Panc1 (cell line): ENCODE data around the gene IL21R.

Experiments
- CTCF ChIP-seq: fragments of 450-650 bp; IDR thresholded peaks from 2 replicates; pipeline ENCODE4 v1.5.1; 2017; ENCODE audit warnings: mild to moderate bottlenecking
- POLR2AphosphoS5 ChIP-seq: IDR thresholded peaks from 2 replicates; pipeline ENCODE4 v1.6.1; 2012; ENCODE audit warnings: mild to moderate bottlenecking, low read depth, low read length, moderate library complexity
- TCF7L2 ChIP-seq: IDR thresholded peaks from 2 replicates; pipeline ENCODE4 v1.6.1; 2011; ENCODE audit warnings: mild to moderate bottlenecking, low read depth, low read length, inconsistent platforms
- TF ChIP-seq, protein P1 (sequence below), 2 experiments: IDR thresholded peaks; 2 replicates each; pipeline ENCODE4 v1.6.1; 2011 to 2012; ENCODE audit warnings: low read depth in 2 of 2, control low read depth in 1 of 2, low read length in 1 of 2, mild to moderate bottlenecking in 1 of 2, moderate library complexity in 1 of 2; ENCODE audit not compliant: insufficient read depth in 1 of 2

GRCh38 chr16:27432558-27432957 is 30.6 kb downstream of the IL21R start:
- TF ChIP-seq CTCF (no peak), TCF7L2 (no peak), POLR2AphosphoS5 (no peak)
- TF ChIP-seq, protein P1, sequence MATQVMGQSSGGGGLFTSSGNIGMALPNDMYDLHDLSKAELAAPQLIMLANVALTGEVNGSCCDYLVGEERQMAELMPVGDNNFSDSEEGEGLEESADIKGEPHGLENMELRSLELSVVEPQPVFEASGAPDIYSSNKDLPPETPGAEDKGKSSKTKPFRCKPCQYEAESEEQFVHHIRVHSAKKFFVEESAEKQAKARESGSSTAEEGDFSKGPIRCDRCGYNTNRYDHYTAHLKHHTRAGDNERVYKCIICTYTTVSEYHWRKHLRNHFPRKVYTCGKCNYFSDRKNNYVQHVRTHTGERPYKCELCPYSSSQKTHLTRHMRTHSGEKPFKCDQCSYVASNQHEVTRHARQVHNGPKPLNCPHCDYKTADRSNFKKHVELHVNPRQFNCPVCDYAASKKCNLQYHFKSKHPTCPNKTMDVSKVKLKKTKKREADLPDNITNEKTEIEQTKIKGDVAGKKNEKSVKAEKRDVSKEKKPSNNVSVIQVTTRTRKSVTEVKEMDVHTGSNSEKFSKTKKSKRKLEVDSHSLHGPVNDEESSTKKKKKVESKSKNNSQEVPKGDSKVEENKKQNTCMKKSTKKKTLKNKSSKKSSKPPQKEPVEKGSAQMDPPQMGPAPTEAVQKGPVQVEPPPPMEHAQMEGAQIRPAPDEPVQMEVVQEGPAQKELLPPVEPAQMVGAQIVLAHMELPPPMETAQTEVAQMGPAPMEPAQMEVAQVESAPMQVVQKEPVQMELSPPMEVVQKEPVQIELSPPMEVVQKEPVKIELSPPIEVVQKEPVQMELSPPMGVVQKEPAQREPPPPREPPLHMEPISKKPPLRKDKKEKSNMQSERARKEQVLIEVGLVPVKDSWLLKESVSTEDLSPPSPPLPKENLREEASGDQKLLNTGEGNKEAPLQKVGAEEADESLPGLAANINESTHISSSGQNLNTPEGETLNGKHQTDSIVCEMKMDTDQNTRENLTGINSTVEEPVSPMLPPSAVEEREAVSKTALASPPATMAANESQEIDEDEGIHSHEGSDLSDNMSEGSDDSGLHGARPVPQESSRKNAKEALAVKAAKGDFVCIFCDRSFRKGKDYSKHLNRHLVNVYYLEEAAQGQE (IDR thresholded peaks at IDR 0.05; ENCODE audit: insufficient read depth in 1 of 2, low read depth in 2 of 2, low read length in 1 of 2), result no peak
